Fibroblast of pulmonary artery (primary cell): ENCODE measurements around the gene OSBPL7.
A peak's percentile ranks its signal among the peaks of the same experiment; 100 is the strongest.

Experiments
- DNase-seq: peaks from one replicate; pipeline ENCODE4 v3.0.0-alpha.2; 2010; ENCODE audit warnings: low read depth
- H3K4me3 ChIP-seq: replicated peaks from 2 replicates; pipeline ENCODE4 v1.5.1; 2011; ENCODE audit warnings: low read depth, mild to moderate bottlenecking, control low read depth, low read length, moderate library complexity
- CTCF ChIP-seq: IDR thresholded peaks from 2 replicates; pipeline ENCODE4 v1.5.1; 2011; ENCODE audit warnings: mild to moderate bottlenecking, control low read depth, low read length, inconsistent platforms; ENCODE audit errors: missing control alignments

The OSBPL7 gene

DNA sequence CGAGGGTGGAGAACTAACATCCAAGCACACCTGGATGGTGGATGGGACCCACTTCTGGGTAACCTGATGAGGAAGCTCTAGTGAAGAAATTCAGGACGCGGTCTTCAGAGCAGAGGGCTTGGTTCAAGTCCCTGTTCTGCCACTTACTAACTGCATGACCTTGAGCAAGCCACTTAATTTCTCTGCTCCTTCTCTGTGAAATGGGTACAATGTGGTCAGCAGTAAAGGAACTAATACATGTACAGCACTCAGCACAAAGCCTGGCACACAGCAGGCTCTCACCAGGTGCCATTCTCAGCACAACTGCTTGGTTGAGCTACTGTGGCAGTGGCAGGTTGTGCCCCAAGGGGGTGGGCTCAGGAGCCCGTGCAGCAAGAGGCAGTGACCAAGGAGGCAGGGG lies 1.9 kb upstream of the OSBPL7 start:
- no peak for DNase-seq
- no peak overlapping the region for H3K4me3 ChIP-seq
- TF ChIP-seq CTCF: no peak

- H3K4me3 ChIP-seq: no peak overlapping the region
- no peak for TF ChIP-seq CTCF
- DNase-seq: no peak
These were observed 1.2 kb upstream of the OSBPL7 start for GRCh38 chr17:47822785-47823184.

DNA sequence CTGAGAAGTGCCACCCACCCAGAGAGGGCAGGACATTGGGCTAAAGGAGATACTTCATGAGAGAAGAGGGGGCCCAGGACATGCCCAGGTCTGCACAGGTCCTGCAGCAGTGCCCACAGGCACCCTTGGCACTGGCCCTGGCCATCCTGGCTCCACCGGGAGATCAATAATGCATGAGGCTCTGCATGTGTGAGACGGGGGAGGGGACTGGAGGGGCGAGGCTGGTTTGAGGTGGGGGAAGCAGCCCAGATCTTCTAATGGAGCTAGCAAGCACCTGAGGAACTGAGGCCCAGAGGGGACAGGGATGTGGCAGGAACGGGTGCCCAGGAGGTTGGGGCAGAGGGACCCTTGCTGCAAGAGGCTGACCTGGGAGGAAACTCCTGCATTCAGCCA lies 567 bp downstream of the OSBPL7 start:
- TF ChIP-seq CTCF: no peak
- peak overlapping the region; percentile 82 for H3K4me3 ChIP-seq
- DNase-seq: no peak

- H3K4me3 ChIP-seq: peak overlapping the region; percentile 82
These were observed 1.4 kb downstream of the OSBPL7 start for GRCh38 chr17:47820033-47820789.

GRCh38 chr17:47819475-47819874 lies 2.1 kb downstream of the OSBPL7 start:
- H3K4me3 ChIP-seq: no peak overlapping the region
- DNase-seq: no peak
- TF ChIP-seq CTCF: no peak

More at GRCh38 chr17:47820033-47820789, 1.4 kb downstream of the OSBPL7 start:
- DNase-seq: no peak
- TF ChIP-seq CTCF: no peak

DNA sequence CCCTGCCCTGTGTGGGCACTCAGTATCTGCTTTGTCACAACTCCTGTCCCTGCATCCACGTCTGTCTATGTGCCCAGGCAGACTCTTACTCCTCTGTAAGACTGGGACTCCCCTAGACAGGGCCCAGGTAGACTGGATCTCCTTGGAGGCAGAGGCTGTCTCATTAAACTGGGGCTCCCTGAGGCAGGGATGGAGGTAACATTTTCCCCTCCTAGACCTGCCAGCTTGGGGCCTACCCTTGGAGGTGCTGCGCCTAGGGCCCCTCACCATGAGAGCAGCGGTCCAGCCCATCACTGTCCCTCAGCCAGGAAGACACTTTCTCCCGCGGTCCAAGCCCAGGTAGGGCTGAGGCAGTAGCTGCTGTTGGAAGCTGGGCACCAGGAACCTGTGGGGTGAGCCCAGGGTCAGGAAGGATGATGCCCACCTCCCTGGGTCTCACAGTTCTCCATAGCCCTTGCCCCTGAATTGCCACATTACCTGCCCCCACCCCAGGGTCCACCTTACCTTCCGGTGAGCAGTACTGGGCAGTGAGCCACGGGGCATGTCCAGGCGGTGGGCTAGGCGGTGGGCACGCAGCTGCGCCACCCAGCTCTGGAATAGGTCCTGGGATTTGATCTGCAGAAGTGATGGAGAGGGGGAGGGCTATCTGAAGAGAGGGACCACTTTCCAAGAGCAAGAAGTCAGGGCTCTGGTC lies 3.4 kb downstream of the OSBPL7 start:
- no peak for TF ChIP-seq CTCF
- H3K4me3 ChIP-seq: no peak overlapping the region
- no peak for DNase-seq
